HFF-Myc (cell line): ENCODE measurements around the gene STK24.

Experiments used
- DNase-seq: peaks from one replicate; pipeline ENCODE4 v3.0.0-alpha.2; 2011; ENCODE audit warnings: low read depth; ENCODE audit errors: extremely low read depth
- H3K4me3 ChIP-seq: replicated peaks from 2 replicates; pipeline ENCODE4 v1.5.1; 2011; ENCODE audit warnings: low read depth, mild to moderate bottlenecking, control low read depth, low read length
- TF ChIP-seq, protein P1 (sequence below): IDR thresholded peaks from 2 replicates; pipeline ENCODE4 v1.5.1; 2012; ENCODE audit warnings: mild to moderate bottlenecking, low read depth, low read length, control low read depth; ENCODE audit errors: missing control alignments

Gene STK24

DNA sequence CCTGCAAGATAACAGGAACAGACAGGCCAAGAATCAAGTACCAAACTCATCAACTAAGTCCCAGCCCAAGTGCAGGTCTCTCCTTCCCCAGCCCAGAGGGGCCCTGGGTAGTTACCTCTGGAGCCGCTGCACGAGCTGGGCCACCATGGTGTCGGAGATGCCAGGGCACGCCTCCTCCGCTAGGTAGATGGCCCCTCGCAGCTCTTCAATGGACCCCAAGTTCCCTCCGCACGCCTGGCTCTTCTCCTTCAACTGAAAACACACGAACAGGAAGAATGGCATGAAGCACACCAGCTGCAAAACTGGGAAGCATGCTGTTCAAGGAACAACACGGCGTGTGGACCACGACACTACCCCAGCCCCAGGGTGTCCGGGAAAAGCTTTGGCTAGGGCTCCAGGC, 119.9 kb downstream of the STK24 start:
- H3K4me3 ChIP-seq, result no peak overlapping the region
- TF ChIP-seq, protein P1, sequence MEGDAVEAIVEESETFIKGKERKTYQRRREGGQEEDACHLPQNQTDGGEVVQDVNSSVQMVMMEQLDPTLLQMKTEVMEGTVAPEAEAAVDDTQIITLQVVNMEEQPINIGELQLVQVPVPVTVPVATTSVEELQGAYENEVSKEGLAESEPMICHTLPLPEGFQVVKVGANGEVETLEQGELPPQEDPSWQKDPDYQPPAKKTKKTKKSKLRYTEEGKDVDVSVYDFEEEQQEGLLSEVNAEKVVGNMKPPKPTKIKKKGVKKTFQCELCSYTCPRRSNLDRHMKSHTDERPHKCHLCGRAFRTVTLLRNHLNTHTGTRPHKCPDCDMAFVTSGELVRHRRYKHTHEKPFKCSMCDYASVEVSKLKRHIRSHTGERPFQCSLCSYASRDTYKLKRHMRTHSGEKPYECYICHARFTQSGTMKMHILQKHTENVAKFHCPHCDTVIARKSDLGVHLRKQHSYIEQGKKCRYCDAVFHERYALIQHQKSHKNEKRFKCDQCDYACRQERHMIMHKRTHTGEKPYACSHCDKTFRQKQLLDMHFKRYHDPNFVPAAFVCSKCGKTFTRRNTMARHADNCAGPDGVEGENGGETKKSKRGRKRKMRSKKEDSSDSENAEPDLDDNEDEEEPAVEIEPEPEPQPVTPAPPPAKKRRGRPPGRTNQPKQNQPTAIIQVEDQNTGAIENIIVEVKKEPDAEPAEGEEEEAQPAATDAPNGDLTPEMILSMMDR, result no peak
- DNase-seq, result no peak

DNA sequence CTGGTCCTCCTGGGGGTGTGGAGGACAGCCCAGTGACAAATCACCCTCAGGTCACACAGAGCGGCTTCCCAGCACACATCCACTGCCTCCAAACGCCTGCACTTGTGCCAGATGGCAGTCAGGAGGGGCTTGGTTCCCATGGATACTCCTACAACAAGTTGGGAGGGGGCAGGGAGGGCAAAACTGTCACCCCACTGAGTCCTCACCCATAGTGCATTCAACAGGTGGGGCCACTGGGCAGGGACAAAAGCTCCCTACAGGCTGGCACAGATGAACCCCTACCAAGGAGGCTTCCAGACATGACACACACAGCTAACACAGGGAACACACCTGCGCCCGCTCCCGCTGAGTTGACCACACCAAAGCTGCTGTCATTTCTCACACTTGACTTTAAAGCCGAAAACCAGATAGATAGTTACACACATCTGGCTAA, 120.5 kb downstream of the STK24 start:
- no peak for DNase-seq
- TF ChIP-seq, protein P1, result no peak
- H3K4me3 ChIP-seq, result no peak overlapping the region

DNA sequence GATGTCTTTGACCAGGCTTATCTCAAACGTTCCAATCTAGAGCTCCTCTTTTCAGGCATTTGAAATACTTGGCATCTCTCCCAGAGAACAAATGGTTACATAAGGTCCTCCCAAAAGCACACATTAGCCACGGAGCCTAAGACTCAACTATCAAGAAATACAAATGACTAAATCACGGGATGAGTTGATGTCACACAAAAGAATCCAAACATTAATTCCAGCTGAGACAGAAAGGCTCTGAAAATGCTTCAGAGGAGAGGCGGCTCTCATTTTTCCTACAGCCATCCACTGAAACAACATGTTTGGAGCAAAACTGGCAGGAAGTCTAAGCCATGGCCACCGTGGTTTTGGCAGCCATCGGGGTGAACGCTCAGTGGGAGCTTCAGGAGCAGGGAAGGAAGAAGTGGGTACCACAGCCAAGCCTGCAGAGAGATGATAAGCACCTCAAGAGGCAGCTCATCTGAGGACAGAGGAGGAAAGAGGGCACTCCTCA, 122.5 kb downstream of the STK24 start:
- H3K4me3 ChIP-seq, result no peak overlapping the region
- TF ChIP-seq, protein P1, result no peak

DNA sequence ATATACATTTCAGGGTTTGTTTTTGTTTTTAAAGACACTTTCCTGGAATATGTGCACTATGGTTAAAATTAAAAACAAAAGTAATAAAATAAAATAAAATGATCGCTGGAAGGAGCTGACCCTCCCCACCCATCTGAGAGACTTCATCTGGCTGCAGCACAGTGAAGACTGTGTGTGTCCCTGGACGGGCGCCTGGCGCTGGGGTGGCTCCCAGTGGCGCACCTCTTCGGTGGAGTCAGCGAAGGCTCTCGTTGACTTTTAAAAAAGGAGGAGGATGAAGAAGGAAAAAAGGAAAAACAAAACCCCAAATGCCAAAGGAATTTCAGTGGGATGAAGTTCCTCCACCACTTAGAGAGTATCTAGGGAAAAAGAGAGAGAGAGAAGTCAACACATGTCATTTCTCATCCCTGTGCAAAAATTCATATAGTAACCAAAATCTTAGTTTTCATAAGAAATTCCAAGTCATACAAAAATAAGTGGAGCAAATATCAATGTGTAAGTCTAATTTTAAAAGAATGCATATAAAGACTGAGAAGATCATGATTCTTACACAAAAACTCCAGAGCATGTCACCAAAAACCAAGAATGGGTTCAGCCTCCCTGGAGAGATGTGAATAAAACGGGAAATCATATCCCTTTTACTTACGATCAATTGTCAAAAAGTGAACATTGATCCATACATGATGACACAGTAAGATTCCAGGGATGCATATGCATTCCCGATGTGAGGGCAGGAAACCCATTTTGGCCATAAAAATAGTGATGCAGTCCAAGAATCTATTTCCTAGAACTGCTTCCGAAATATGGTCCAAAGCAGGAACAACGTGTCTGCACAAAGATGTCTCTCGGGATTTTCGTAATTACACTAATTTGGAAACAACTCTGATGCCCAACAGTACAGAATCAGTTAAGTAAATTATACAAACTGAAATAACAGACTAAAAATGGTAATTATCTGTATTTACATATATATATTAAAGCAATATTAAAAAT, 123.8 kb downstream of the STK24 start:
- no peak for DNase-seq
- TF ChIP-seq, protein P1, result no peak
- no peak overlapping the region for H3K4me3 ChIP-seq

More for the DNA sequence above, 122.5 kb downstream of the STK24 start:
- peak; percentile 62 for DNase-seq

DNA sequence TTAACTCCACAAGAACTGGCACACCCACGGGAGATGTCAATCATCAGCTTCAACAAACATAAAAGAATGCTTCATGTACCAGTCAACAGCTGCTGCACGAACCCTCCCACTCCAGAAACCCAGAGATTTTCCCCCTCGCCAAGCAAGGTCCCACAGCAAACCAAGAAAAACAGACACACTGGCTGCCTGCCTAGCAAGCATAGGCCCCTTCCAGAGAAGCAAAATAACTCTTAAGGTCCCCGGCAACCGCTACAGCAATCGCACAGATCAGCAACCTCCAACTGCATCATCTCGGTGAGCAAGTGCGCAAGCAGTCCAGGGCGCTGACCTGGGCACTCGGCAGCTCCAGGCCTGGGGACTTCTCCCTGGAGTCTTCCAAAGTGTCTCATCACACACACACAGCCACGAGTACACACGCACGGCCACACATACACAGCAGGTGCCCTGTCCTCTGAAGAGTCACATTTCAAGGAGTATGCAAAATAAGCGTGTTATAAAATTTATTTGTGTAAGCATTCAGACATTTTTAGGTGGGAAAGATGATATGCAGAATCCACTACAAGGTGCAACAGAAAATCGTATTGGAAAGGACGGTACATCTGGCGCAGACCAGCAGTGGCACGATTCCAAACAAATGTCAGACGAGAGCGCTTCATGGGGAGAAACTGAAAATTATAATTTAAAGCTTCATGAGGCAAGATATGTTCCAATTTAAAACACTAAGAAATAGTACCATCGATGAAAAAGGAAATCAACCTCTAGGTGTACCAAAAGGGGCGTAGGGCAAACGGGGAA, 125.0 kb downstream of the STK24 start:
- DNase-seq, result no peak
- no peak overlapping the region for H3K4me3 ChIP-seq
- TF ChIP-seq, protein P1, result no peak

DNA sequence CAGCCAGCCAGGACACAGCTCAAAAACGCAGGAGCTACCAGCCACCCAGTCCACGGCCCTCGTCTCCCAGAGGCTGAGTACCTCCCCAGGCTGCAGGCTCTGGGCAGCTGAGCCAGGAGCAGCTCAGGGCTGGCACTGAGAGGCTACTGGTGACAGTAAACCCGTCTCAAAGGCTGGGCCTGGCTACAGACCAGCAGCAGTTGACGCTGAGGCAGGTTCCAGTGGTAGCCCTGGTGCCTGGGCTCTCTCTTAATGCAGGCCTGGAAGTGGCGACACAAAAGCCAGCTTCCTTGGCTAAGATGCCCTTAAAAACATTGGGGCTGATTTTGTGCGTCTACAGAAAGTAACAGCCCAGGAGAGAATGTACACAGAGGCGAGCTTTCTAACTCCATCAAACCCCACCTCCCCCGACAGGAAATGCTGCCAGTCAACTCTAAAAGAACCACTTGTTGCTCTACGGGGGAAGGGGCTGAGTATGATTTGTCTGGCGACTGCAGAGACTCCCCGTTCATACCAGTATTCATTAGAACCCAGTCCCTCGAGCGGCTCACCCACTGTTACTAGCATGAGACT, 126.3 kb downstream of the STK24 start:
- no peak overlapping the region for H3K4me3 ChIP-seq
- TF ChIP-seq, protein P1, result no peak
- no peak for DNase-seq
